PFSK-1 (cell line): ENCODE data around the gene PARVB.

Experiments
- FOXP2 ChIP-seq: optimal IDR thresholded peaks from 2 replicates; pipeline ENCODE3; 2011; ENCODE audit warnings: borderline replicate concordance, control low read depth, inconsistent platforms; ENCODE audit not compliant: insufficient read depth; ENCODE audit errors: extremely low read length, extremely low read depth
- POLR2AphosphoS5 ChIP-seq: IDR thresholded peaks from 2 replicates; pipeline ENCODE4 v1.6.1; 2012; ENCODE audit warnings: low read depth, mild to moderate bottlenecking, control low read depth, low read length, moderate library complexity
- REST ChIP-seq, 2 experiments: IDR thresholded peaks; 2 replicates each; pipeline versions ENCODE4 v1.6.1 to v1.8.0; 2011 to 2012; ENCODE audit warnings: low read depth in 2 of 2, low read length in 2 of 2, control low read depth in 1 of 2, inconsistent platforms in 1 of 2, mild to moderate bottlenecking in 1 of 2, moderate library complexity in 1 of 2; ENCODE audit not compliant: insufficient read depth in 1 of 2
- SIN3A ChIP-seq: IDR thresholded peaks from 2 replicates; pipeline ENCODE4 v1.6.1; 2012; ENCODE audit warnings: mild to moderate bottlenecking, low read length, moderate library complexity, borderline replicate concordance; ENCODE audit not compliant: insufficient read depth
- TAF1 ChIP-seq: IDR thresholded peaks from 2 replicates; pipeline ENCODE4 v1.6.1; 2012; ENCODE audit warnings: low read length, control low read depth, borderline replicate concordance; ENCODE audit not compliant: insufficient read depth

Gene PARVB

GRCh38 chr22:44004104-44004460 lies 20.0 kb upstream of the PARVB start:
- TF ChIP-seq REST (IDR thresholded peaks at IDR 0.05; ENCODE audit: insufficient read depth in 1 of 2, low read depth in 2 of 2, low read length in 2 of 2): no peak
- no peak for TF ChIP-seq TAF1

DNA sequence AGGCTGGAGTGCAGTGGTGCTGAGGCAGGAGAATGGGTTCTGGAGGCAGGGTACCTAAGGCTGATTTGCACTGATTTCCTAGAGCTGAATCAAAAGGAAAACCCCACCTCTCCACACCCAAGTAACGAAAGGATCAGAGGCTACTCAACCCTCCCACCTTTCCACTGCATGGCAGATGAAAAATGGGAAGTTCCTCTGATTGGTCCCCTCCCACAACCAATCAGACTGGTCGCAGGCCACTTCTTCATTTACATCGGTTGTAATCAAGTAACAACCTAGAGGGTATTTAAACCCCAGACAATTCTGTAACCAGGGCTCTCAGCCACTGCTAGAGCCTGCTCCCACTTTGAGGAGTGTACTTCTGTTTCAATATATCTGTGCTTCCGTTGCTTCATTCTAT lies 18.6 kb upstream of the PARVB start:
- TF ChIP-seq FOXP2 (no peak), POLR2AphosphoS5 (no peak), SIN3A (no peak)

GRCh38 chr22:44012162-44012561 lies 11.9 kb upstream of the PARVB start:
- no peak for TF ChIP-seq TAF1
- TF ChIP-seq SIN3A: no peak
- no peak for TF ChIP-seq REST (IDR thresholded peaks at IDR 0.05; ENCODE audit: insufficient read depth in 1 of 2, low read depth in 2 of 2, low read length in 2 of 2)
- no peak for TF ChIP-seq FOXP2
- TF ChIP-seq POLR2AphosphoS5: no peak

- no peak for TF ChIP-seq POLR2AphosphoS5
These were observed 11.5 kb upstream of the PARVB start for GRCh38 chr22:44012591-44012990.

DNA sequence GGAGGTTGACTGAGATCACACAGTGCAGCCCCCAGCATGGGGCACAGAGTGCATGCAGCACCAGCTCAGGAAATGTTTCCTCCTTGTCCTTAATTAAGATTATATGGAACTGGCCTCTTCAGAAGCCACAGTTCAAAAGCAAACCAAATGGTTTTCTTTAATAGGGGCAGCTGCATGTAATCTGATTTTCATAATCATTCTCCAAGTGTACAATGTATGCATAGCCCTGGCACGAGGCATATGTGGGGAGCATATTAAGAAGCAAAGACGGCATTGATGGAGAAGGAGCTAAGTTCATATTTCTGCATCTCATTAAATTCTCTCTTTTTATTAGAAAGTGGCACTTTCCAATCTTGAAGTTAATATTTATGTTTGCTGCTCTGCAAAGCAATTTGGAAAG lies 9.9 kb upstream of the PARVB start:
- TF ChIP-seq TAF1 (no peak), SIN3A (no peak), REST (IDR thresholded peaks at IDR 0.05; ENCODE audit: insufficient read depth in 1 of 2, low read depth in 2 of 2, low read length in 2 of 2) (no peak), FOXP2 (no peak), POLR2AphosphoS5 (no peak)

GRCh38 chr22:44018594-44018993 lies 5.5 kb upstream of the PARVB start:
- no peak for TF ChIP-seq FOXP2
- no peak for TF ChIP-seq REST (IDR thresholded peaks at IDR 0.05; ENCODE audit: insufficient read depth in 1 of 2, low read depth in 2 of 2, low read length in 2 of 2)
- TF ChIP-seq POLR2AphosphoS5: no peak
- no peak for TF ChIP-seq TAF1
- no peak for TF ChIP-seq SIN3A
